Adrenal gland (tissue), 5 donors: ENCODE results near the gene HSPA12A.

Experiments used
- CTCF ChIP-seq, 6 experiments: fragments of 450-650 bp in 4 of 6; fragments of 200-600 bp in 2 of 6; sonication (generic) in 1 of 6; IDR thresholded peaks; 1 replicate in 5 of 6; 2 replicates in 1 of 6; pipeline versions ENCODE4 v1.5.1 to v1.8.0; 2016 to 2021; ENCODE audit warnings: antibody characterized with exemption in 6 of 6, mild to moderate bottlenecking in 2 of 6, moderate library complexity in 1 of 6
- POLR2A ChIP-seq, 2 donors: fragments of 450-650 bp; IDR thresholded peaks; one replicate each; pipeline ENCODE4 v1.6.1; 2017; ENCODE audit warnings: antibody characterized with exemption in 2 of 2, mild to moderate bottlenecking in 2 of 2, moderate library complexity in 1 of 2
- donor health status: DM: no; HTN: no; CAD: no.

GRCh38 chr10:116685807-116686206 lies 56.6 kb downstream of the HSPA12A start:
- TF ChIP-seq POLR2A (IDR thresholded peaks at IDR 0.05) (no peak), CTCF (IDR thresholded peaks at IDR 0.05) (no peak)
